ENCODE data around the gene P2RY8. TPM values are rescaled to one million over a fixed set of nuclear protein-coding genes. Genes with fewer than 3 reads are reported as not detected.
A peak's percentile ranks its signal among the peaks of the same experiment; 100 is the strongest.

The P2RY8 gene
- polyA plus RNA-seq, 6 donors from 2014 or later = 227 to 320 (median 275) TPM

DNA sequence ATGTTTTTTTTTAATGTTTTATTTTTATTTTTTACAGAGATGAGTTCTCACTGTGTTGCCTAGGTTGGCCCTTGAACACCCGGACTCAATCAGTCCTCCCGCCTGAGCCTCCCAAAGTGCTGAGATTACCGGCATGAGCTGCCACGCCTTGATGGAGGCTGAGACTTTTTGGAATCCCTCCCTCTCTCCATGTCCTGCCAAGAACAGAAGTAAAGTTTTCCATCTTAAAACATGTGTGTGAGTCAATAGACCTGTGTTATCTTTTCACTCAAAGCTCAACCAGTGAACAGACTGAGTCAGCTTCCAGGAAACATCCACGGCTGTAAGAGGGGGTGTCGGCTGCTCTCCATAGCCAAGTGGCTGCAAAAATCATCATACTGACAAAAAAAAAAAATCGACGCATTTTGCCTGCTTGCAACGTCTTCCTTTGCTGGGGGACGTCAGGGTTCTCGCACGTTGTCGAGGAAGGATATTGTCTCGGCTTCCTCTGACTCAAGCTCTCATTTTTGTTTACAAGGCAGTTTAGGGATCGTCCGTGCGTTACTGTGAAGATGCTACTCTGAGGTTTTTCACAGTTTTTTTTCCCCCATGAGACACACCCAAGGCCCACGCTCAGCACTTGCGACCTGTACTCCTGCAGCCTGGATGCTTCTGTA is 74.3 kb downstream of the P2RY8 start:
- H3K27ac Mint-ChIP-seq = peak overlapping the region in 5 of 6 donors; percentile 45 to 91 (median 60)
- H3K4me3 Mint-ChIP-seq = peak overlapping the region in 5 of 8 donors; percentile 13 to 78 (median 30)
- H3K27me3 Mint-ChIP-seq = no peaks in the 10 kb centered on the region
- DNase-seq (peak; percentile 39), ATAC-seq (ENCODE audit: low read depth in 2 of 2) (peak; percentile 17 to 18)
- H3K36me3 Mint-ChIP-seq = peaks cover 14 to 17% of the 10 kb centered on the region in 2 donors
- peaks cover 41 to 54% (median 51%) of the 10 kb centered on the region in 3 donors for H3K4me1 Mint-ChIP-seq
- H3K9me3 Mint-ChIP-seq = no peaks in the 10 kb centered on the region

DNA sequence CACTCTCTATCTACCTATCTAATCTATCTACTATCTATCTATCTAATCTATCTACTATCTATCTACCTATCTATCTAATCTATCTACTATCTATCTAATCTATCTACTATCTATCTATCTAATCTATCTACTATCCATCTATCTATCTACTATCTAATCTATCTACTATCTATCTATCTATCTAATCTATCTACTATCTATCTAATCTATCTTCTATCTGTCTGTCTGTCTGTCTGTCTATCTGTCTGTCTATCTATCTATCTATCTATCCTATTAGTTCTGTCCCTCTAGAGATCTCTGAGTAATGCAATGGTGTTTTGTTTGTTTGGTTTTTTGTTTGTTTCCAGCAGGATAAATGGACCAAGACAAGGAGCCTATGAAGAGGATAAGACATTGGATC is 74.9 kb downstream of the P2RY8 start:
- H3K9me3 Mint-ChIP-seq = no peaks in the 10 kb centered on the region
- no peaks in the 10 kb centered on the region for H3K27me3 Mint-ChIP-seq
- DNase-seq (no peak), ATAC-seq (ENCODE audit: low read depth in 2 of 2) (no peak)
- peaks cover 36 to 49% (median 45%) of the 10 kb centered on the region in 3 donors for H3K4me1 Mint-ChIP-seq
- peaks cover 10 to 13% of the 10 kb centered on the region in 2 donors for H3K36me3 Mint-ChIP-seq
- peak overlapping the region in 1 of 8 donors; percentile 8 for H3K4me3 Mint-ChIP-seq
- peak overlapping the region in 4 of 6 donors; percentile 55 to 91 (median 70) for H3K27ac Mint-ChIP-seq

DNA sequence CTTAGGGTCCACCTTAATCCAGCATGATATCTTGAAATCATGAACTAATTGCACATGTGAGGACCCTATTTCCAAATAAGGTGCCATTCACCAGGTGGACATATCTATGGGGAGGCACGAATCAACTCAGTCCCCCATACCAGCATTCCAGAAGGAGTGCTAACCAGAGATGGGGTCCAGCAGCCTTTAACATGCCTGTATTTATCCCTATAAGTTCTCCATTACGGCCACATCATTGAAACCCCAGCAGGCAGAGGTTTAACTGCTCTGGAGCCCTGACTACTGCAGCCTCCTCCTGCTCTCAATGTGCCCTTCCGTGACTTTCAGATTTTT is 81.1 kb downstream of the P2RY8 start:
- peaks cover 13 to 21% (median 16%) of the 10 kb centered on the region in 3 donors for H3K4me1 Mint-ChIP-seq
- peak overlapping the region in 3 of 8 donors; percentile 51 to 80 (median 69) for H3K4me3 Mint-ChIP-seq
- H3K9me3 Mint-ChIP-seq = no peaks in the 10 kb centered on the region
- no peaks in the 10 kb centered on the region for H3K36me3 Mint-ChIP-seq
- H3K27me3 Mint-ChIP-seq = no peaks in the 10 kb centered on the region
- ATAC-seq (ENCODE audit: low read depth in 2 of 2) = no peak
- H3K27ac Mint-ChIP-seq = peak overlapping the region in 4 of 6 donors; percentile 20 to 78 (median 34)
- no peak for DNase-seq

DNA sequence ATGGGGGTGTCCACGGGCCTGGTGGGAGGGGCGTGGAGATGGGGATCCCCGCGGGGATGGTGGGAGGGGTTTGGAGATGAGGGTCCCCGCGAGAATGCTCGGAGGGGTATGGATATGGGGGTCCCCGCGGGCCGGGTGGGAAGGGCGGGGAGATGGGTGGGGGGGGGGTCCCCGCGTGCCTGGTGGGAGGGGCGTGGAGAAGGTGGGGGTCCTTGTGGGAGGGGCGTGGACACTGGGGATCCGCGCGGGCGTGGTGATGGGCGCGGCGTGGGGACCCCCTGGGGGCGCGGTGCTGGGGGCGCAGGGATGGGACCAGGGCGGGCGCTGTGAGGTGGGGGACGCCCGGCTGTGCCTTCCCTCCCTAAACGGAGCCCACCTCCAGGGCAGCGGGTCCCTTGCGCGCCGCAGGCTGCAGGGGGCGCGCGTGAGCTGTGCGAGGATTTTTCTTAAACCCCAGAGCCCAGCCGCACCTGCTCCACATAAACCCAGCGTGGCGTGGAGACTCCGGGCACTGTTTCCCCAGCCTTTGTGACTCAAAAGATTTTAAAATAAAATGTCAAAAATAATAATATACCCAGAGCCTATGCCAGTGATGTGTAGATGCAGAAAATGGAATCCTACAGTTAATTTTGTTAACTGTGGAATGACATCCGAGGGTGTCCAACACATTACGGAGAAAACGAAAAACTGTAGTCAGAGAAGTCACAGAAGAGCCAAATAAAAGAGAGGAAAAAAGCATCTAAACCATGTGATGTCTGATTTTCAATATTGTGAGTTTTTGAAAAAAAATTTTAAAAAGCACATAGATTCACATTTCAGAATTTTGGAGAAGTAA is 82.8 kb downstream of the P2RY8 start:
- H3K27me3 Mint-ChIP-seq = no peaks in the 10 kb centered on the region
- H3K36me3 Mint-ChIP-seq = peaks cover 0 to 3% of the 10 kb centered on the region in 2 donors
- peak overlapping the region; percentile 50 to 88 (median 78) for H3K4me3 Mint-ChIP-seq
- DNase-seq (peak; percentile 87), ATAC-seq (ENCODE audit: low read depth in 2 of 2) (peak; percentile 43 to 48)
- H3K27ac Mint-ChIP-seq = peak overlapping the region; percentile 49 to 92 (median 76)
- peaks cover 0 to 5% (median 2%) of the 10 kb centered on the region in 7 donors for H3K9me3 Mint-ChIP-seq
- peaks cover 23 to 36% (median 25%) of the 10 kb centered on the region in 3 donors for H3K4me1 Mint-ChIP-seq

DNA sequence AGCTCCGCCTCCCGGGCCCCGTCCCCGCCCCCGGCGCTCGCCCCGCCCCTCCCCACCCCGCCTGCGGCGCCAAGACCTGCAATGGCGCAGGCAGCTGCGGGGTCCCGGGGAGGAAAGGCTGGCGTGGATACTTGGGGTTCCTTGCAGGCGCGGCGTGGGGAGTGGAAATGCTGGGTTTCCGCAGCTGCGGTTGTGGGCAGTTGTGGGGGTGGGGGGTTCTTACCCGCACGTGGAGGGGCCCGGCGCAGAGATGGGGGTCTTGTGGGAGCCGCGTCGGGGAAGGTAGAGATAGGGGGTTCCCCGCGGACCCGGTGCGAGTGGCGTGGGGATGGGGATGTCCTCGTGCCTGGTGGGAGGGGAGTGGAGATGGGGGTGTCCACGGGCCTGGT is 83.6 kb downstream of the P2RY8 start:
- H3K36me3 Mint-ChIP-seq = peaks cover 4 to 11% of the 10 kb centered on the region in 2 donors
- no peaks in the 10 kb centered on the region for H3K27me3 Mint-ChIP-seq
- peak overlapping the region; percentile 76 to 98 (median 88) for H3K4me3 Mint-ChIP-seq
- ATAC-seq (ENCODE audit: low read depth in 2 of 2) (peak; percentile 56 to 57), DNase-seq (peak; percentile 78)
- H3K9me3 Mint-ChIP-seq = peaks cover 1 to 10% (median 8%) of the 10 kb centered on the region in 7 donors
- peaks cover 31 to 41% (median 33%) of the 10 kb centered on the region in 3 donors for H3K4me1 Mint-ChIP-seq
- peak overlapping the region; percentile 82 to 98 (median 97) for H3K27ac Mint-ChIP-seq

DNA sequence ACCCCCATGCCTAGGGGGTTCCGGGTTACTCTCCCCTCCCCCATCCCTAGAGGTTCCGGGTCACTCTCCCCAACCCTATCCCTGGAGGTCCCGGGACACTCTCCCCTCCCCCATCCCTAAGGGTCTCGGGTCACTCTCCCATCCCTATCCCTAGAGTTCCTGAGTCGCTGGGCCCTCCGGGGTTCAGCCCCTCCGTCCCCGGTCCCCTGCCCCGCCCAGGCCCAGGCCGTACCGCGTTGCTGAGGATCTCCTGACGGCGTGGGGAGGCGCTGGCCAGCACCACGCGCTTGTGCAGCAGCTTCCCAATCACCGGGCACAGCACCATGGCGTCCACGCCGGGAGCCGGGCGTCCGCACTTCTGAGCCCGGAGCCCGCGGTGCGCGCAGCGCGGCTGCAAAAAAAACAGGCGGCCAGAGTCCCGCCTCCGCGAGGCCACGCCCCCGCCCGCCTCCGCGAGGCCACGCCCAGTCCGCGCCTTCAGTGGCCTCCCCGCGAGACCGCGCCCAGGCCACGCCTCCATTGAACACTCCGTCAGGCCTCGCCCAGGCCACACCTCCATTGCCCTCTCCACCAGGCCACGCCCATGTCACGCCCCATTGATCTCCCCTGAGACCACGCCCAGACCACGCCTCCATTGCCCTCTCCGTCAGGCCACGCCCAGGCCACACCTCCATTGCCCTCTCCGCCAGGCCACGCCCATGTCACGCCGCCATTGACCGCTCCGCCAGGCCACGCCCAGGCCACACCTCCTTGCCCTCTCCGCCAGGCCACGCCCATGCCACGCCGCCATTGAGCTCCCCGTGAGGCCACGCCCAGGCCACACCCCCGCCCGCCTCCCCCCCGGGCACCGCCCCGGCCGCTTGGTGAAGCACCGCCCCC is 84.2 kb downstream of the P2RY8 start, which contains the start of gene ASMTL:
ASMTL (minus strand) TSS at position 394 of the 879 bp plus-strand sequence; CDS start at position 325, 69 bp downstream.
- Mint-ChIP-seq H3K4me3 (peak within 1 kb of the TSS; percentile 76 to 98 (median 91)), H3K27me3 (no peaks in the 10 kb centered on the region), H3K27ac (peak within 1 kb of the TSS; percentile 82 to 98 (median 97)), H3K9me3 (peaks cover 5 to 14% (median 10%) of the 10 kb centered on the region in 7 donors), H3K4me1 (peaks cover 34 to 41% (median 38%) of the 10 kb centered on the region in 3 donors), H3K36me3 (peaks cover 8 to 15% of the 10 kb centered on the region in 2 donors)
- ATAC-seq (ENCODE audit: low read depth in 2 of 2) (peak; percentile 67 to 73), DNase-seq (peak; percentile 100)

DNA sequence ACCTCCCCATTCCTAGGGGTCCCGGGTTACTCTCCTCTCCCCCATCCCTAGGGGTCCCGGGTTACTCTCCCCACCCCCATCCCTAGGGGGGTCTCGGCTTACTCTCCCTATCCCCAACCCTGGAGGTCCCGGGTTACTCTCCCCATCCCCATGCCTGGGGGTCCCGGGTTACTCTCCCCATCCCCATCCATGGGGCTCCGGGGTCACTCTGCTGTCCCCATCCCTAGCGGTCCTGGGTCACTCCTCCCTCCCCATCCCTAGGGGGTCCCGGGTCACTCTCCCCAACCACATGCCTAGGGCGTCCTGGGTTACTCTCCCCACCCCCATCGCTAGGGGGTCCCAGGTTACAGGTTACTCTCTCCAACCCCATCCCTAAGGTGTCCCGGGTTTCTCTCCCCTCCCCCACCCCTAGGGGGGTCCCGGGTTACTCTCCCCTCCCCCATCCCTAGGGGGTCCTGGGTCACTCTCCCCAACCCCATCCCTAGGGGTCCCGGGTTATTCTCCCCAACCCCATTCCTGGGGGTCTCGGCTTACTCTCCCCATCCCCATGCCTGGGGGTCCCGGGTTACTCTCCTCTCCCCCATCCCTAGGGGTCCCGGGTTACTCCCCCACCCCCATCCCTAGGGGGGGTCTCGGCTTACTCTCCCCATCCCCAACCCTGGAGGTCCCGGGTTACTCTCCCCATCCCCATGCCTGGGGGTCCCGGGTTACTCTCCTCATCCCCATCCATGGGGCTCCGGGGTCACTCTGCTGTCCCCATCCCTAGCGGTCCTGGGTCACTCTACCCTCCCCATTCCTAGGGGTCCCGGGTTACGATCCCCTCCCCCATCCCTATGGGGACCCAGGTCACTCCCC is 85.1 kb downstream of the P2RY8 start:
- H3K27ac Mint-ChIP-seq = peak overlapping the region in 3 of 6 donors; percentile 14 to 82 (median 69)
- H3K9me3 Mint-ChIP-seq = peaks cover 5 to 22% (median 12%) of the 10 kb centered on the region in 7 donors
- peak overlapping the region; percentile 76 to 98 (median 91) for H3K4me3 Mint-ChIP-seq
- ATAC-seq (ENCODE audit: low read depth in 2 of 2) (no peak), DNase-seq (no peak)
- peaks cover 15% of the 10 kb centered on the region in 2 donors for H3K36me3 Mint-ChIP-seq
- H3K4me1 Mint-ChIP-seq = peaks cover 39 to 50% (median 46%) of the 10 kb centered on the region in 3 donors
- H3K27me3 Mint-ChIP-seq = no peaks in the 10 kb centered on the region

DNA sequence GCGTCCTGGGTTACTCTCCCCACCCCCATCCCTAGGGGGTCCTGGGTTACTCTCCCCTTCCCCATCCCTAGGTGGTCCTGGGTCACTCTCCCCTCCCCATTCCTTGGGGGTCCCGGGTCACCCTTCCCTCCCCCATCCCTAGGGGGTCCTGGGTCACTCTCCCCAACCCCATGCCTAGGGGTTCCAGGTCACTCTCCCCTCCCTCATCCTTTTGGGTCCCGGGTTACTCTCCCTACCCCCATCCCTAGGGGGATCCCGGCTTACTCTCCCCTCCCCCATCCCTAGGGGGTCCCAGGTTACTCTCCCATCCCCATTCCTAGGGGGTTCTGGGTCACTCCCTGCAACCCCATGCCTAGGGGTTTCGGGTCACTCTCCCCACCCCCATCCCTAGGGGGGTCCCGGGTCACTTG is 85.7 kb downstream of the P2RY8 start:
- Mint-ChIP-seq H3K36me3 (peaks cover 15 to 18% of the 10 kb centered on the region in 2 donors), H3K4me1 (peaks cover 41 to 53% (median 52%) of the 10 kb centered on the region in 3 donors), H3K27me3 (no peaks in the 10 kb centered on the region), H3K4me3 (peak overlapping the region in 6 of 8 donors; percentile 64 to 96 (median 82)), H3K9me3 (peaks cover 5 to 23% (median 12%) of the 10 kb centered on the region in 7 donors), H3K27ac (peak overlapping the region in 2 of 6 donors; percentile 14 to 66)
- ATAC-seq (ENCODE audit: low read depth in 2 of 2) = no peak
- DNase-seq = no peak

DNA sequence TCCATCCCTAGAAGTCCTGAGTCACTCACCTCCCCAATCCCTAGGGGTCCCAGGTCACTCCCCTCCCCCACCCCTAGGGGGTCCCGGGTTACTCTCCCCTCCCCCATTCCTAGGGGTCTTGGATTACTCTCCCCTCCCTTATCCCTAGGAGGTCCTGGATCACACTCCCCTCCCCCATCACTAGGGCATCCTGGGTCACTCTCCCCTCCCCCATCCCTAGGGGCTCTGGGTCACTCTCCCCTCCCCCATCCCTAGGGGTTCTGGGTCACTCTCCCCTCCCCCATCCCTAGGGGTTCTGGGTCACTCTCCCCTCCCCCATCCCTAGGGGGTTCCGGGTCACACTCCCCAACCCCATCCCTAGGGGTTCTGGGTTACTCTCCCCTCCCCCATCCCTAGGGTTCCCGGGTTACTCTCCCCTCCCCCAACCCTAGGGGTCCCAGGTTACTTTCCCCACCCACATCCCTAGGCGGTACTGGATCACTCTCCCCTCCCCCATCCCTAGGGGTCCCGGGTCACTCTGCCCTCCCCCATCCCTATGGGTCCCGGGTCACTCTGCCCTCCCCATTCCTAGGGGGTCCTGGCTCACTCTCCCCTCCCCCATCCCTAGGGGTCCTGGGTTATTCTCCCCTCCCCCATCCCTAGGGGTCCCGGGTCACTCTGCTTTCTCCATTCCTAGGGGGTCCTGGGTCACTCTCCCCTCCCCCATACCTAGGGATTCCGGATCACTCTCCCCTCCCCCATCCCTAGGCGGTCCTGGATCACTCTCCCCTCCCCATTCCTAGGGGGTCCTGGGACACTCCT is 86.4 kb downstream of the P2RY8 start:
- H3K27ac Mint-ChIP-seq = peak overlapping the region in 2 of 6 donors; percentile 66 to 81
- H3K27me3 Mint-ChIP-seq = no peaks in the 10 kb centered on the region
- H3K36me3 Mint-ChIP-seq = peaks cover 15 to 18% of the 10 kb centered on the region in 2 donors
- peak overlapping the region in 2 of 8 donors; percentile 41 to 70 for H3K4me3 Mint-ChIP-seq
- H3K4me1 Mint-ChIP-seq = peaks cover 44 to 52% (median 49%) of the 10 kb centered on the region in 3 donors
- peaks cover 5 to 23% (median 12%) of the 10 kb centered on the region in 7 donors for H3K9me3 Mint-ChIP-seq
- DNase-seq (no peak), ATAC-seq (ENCODE audit: low read depth in 2 of 2) (no peak)

DNA sequence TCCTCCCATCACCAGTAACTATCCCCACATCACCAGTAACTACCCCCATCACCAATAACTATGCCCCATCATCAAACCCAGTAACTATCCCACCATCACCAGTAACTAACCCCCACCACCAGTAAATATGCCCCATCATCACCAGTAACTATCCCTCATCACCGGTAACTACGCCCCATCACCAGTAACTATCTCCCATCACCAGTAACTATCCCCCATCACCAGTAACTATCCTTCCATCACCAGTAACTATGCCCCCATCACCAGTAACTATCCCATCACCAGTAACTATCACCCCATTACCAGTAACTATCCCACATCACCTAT is 87.2 kb downstream of the P2RY8 start:
- no peak for ATAC-seq (ENCODE audit: low read depth in 2 of 2)
- peak overlapping the region in 1 of 8 donors; percentile 41 for H3K4me3 Mint-ChIP-seq
- H3K36me3 Mint-ChIP-seq = peaks cover 20 to 21% of the 10 kb centered on the region in 2 donors
- DNase-seq = no peak
- H3K9me3 Mint-ChIP-seq = peaks cover 5 to 23% (median 14%) of the 10 kb centered on the region in 7 donors
- no peaks in the 10 kb centered on the region for H3K27me3 Mint-ChIP-seq
- peaks cover 45 to 52% (median 46%) of the 10 kb centered on the region in 3 donors for H3K4me1 Mint-ChIP-seq
- H3K27ac Mint-ChIP-seq = peak overlapping the region in 5 of 6 donors; percentile 47 to 88 (median 81)

DNA sequence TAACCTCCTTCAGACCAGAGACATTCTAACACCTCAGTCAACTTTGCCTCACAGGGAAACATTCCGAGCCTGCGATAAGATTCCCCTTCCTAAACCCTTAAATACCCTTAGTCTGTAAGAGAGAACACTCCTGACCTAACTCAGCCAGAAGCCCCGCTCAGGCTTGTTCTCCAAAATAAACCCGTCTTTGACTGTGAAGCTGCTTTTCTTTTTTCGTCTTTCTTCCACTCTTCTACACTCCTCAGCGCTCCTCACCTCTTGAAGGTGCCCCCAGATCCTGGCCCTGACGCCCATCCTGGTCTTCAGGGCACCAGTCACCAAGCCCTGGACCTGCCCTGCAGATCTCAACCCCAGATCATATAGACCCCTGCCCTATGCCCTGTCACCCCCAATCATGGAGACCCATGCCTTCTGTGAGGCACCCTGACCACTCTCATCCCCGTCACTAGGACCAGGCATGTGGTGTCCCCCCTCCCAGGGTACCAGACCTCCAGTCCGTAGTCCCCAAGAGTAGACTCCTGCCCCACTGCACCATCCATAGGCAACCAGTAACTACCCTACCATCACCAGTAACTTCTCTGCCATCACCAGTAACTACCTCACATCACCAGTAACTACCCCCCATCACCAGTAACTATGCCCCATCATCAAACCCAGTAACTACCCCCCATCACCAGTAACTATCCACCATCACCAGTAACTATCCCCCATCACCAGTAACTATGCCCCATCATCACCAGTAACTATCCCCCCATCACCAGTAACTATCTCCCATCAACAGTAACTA is 87.8 kb downstream of the P2RY8 start:
- DNase-seq (no peak), ATAC-seq (ENCODE audit: low read depth in 2 of 2) (no peak)
- H3K4me3 Mint-ChIP-seq = peak overlapping the region in 3 of 8 donors; percentile 25 to 85 (median 41)
- H3K36me3 Mint-ChIP-seq = peaks cover 25 to 26% of the 10 kb centered on the region in 2 donors
- peaks cover 49 to 52% (median 50%) of the 10 kb centered on the region in 3 donors for H3K4me1 Mint-ChIP-seq
- H3K9me3 Mint-ChIP-seq = peaks cover 5 to 23% (median 16%) of the 10 kb centered on the region in 7 donors
- H3K27ac Mint-ChIP-seq = peak overlapping the region; percentile 66 to 93 (median 85)
- H3K27me3 Mint-ChIP-seq = no peaks in the 10 kb centered on the region

Measured in naive B cell (primary cell).